ENCODE data around the gene SMARCA4.

The SMARCA4 gene

GRCh38 chr19:11017275-11018035 lies 56.6 kb downstream of the SMARCA4 start:
- DNase-seq, result no peak

GRCh38 chr19:11018179-11018578 lies 57.3 kb downstream of the SMARCA4 start:
- DNase-seq, result no peak

- DNase-seq, result no peak
These were observed 57.9 kb downstream of the SMARCA4 start for GRCh38 chr19:11018763-11019162.

GRCh38 chr19:11019262-11019661 lies 58.4 kb downstream of the SMARCA4 start:
- DNase-seq, result no peak

- DNase-seq, result no peak
These were observed 59.0 kb downstream of the SMARCA4 start for GRCh38 chr19:11019824-11020223.

GRCh38 chr19:11020423-11020822 lies 59.6 kb downstream of the SMARCA4 start:
- no peak for DNase-seq

- DNase-seq, result no peak
These were observed 60.3 kb downstream of the SMARCA4 start for GRCh38 chr19:11020982-11021759.

GRCh38 chr19:11021760-11022144 lies 60.9 kb downstream of the SMARCA4 start:
- no peak for DNase-seq

- DNase-seq, result no peak
These were observed 62.2 kb downstream of the SMARCA4 start for GRCh38 chr19:11023016-11023415.

- no peak for DNase-seq
These were observed 62.9 kb downstream of the SMARCA4 start for GRCh38 chr19:11023710-11024109.

GRCh38 chr19:11024259-11024658 lies 63.4 kb downstream of the SMARCA4 start:
- no peak for DNase-seq

GRCh38 chr19:11025006-11025405 lies 64.2 kb downstream of the SMARCA4 start:
- no peak for DNase-seq

GRCh38 chr19:11025445-11025844 lies 64.6 kb downstream of the SMARCA4 start:
- no peak for DNase-seq

GRCh38 chr19:11025997-11026396 lies 65.2 kb downstream of the SMARCA4 start:
- no peak for DNase-seq

GRCh38 chr19:11027381-11027780 lies 66.6 kb downstream of the SMARCA4 start:
- DNase-seq, result no peak

GRCh38 chr19:11028146-11028545 lies 67.3 kb downstream of the SMARCA4 start:
- DNase-seq, result no peak

- no peak for DNase-seq
These were observed 70.7 kb downstream of the SMARCA4 start for GRCh38 chr19:11031421-11032070.

GRCh38 chr19:11033251-11033650 lies 72.4 kb downstream of the SMARCA4 start:
- no peak for DNase-seq

- DNase-seq, result no peak
These were observed 72.9 kb downstream of the SMARCA4 start for GRCh38 chr19:11033763-11034162.

- DNase-seq, result no peak
These were observed 73.8 kb downstream of the SMARCA4 start for GRCh38 chr19:11034449-11035213.

GRCh38 chr19:11035441-11036377 lies 74.9 kb downstream of the SMARCA4 start:
- peak; percentile 78 to 85 for DNase-seq

- no peak for DNase-seq
These were observed 77.7 kb downstream of the SMARCA4 start for GRCh38 chr19:11038511-11038910.

All from stimulated activated CD4-positive, alpha-beta T cell treated with anti-CD3 and anti-CD28 coated beads, Interleukin-4, amount 100 ng/mL, for 4 hours (primary cell).